GM15510 (cell line): ENCODE data around the gene CHODL.

Source experiments
- POLR2A ChIP-seq: IDR thresholded peaks from 3 replicates; pipeline ENCODE4 v1.6.1; 2011; ENCODE audit warnings: borderline replicate concordance; ENCODE audit not compliant: insufficient read length; ENCODE audit errors: extremely low read depth

Gene CHODL

GRCh38 chr21:18244671-18245463 is at the start of gene CHODL:
CHODL (plus strand) TSS chr21:18244833; CDS start chr21:18245224, 391 bp downstream.
- no peak for TF ChIP-seq POLR2A

- TF ChIP-seq POLR2A, result no peak
Observed at GRCh38 chr21:18204931-18205330, 39.7 kb upstream of the CHODL start.

GRCh38 chr21:18218331-18218730 is 26.3 kb upstream of the CHODL start:
- TF ChIP-seq POLR2A, result no peak

GRCh38 chr21:18220498-18220897 is 24.1 kb upstream of the CHODL start:
- TF ChIP-seq POLR2A, result no peak

GRCh38 chr21:18222346-18222745 is 22.3 kb upstream of the CHODL start:
- no peak for TF ChIP-seq POLR2A

DNA sequence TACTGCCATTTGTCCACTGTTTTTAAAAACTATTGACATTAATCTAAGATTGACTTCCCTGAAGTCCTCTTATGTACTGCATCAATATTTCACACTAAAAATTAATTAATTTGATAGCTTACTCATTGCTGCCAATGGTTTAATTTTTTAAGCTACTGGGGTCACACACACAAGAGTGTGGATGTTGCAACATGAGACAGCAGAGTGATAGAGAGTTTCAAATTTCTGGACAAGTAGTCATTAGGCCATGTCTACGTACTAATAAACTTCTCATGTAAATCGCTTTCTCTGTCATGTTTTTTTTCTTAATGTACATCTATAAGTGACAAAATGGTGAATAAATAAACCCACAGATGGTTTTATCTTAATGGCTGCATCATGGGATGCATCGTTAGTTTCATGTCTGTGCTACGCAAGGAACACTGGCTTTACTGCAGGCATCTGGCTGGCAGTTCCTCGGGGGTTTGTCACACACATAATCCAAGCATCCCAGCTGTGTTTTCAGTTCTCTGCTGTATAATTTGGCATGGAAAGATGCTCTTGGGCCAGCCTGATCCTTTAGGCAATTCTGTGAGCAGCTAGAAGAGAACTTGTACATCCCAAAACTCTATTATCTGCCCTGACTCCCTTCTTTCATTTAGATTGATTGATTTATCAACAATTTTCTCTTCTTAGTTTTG is 16.4 kb upstream of the CHODL start:
- TF ChIP-seq POLR2A, result no peak

- TF ChIP-seq POLR2A, result no peak
Observed at GRCh38 chr21:18235545-18235944, 9.1 kb upstream of the CHODL start.

DNA sequence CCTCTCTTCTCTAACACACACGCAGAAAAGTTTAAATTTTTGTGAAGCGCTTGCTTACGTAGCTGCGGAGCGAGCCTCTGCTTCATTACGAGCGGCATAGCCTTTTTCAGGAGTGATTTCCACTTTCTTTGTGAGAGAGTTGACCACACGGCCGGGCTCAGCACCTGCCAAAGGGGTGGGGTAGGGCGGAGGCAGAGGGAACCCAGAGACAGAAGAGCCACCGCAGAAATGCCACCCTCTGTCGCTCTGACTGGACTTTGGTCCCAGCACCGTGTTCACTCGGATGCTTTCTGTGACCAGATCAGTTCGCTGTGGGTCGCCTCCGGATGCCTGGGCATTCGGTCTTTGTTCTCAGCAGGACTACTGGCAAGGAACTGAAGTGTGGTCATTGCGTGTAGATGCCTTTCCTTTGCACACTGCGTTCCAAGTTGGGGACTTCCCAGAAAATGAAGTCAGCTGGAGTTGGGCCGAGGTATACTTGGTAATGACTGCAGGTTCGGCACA is 883 bp downstream of the CHODL start:
- no peak for TF ChIP-seq POLR2A

DNA sequence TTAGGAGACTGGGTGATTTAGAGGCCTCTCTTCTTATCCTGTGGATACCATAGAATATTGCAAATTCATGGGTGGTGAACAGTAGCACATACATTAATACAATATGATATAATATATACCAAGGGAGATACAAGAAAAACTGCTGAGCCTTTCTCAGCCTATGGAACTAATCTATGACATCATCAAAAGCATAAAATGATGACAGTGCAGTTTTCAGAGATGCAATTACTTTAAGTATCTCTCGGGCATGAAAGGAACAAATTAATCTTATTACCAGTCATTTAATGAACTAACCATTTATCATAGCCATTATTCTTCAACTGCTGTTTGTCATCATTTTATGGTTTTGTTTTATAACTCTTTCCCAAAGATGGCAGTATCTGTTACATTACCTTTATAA is 3.5 kb downstream of the CHODL start:
- TF ChIP-seq POLR2A, result no peak

DNA sequence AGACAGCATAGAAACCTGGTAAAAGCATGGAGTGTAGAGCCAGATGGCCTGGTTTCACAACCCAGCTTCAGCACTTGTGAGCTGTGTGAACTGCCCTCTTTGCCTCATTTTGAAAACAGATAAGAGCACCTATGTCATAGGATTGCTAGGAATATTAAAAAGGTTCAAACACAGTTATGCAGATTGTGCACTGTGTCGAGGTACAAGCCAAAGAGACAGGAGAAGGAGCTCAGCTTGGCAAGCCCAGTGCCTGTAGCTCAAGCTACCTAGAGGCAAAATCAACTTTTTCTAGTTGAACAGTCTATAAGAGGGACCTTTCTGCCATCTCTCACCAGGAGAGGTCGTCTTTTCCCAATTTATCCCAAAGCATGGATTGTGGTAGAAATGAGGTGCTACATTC is 5.0 kb downstream of the CHODL start:
- no peak for TF ChIP-seq POLR2A

DNA sequence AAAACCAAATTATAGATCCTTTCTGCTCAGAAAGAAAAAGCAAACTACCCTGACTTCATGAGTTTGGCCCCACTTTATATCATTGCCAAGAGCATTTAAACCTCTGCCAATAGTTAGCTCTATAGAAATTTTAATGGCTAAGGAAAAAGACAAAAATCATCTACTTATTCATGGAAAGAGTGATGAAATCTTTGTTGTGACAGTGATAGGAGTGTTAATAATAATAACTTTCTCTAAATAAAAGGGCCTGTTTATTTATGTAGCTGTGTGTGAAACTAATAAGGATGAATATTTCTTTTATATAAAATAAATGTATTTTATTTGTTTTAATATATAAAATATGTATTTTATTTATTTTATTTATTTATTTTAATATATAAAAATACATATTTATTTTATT is 6.4 kb downstream of the CHODL start:
- TF ChIP-seq POLR2A, result no peak

DNA sequence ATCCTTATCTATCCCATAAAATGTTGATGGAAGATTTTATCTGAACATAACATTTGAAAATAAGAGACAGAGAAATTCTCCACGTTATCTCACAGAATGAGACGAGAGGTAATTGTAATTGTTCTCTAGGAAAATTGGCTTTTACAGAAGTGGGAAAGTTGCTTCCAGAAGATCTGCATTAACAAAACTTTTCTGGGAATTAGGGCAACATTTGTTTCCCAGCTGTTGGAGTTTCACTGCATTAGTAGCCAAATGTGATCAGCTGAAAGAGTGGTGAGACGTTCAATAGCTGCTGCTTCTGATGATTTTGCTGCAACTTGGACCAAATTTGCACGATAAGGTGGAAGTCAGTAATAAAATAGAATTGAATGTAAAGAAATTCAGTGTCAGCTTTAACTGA is 7.6 kb downstream of the CHODL start:
- no peak for TF ChIP-seq POLR2A

GRCh38 chr21:18252680-18253079 is 8.0 kb downstream of the CHODL start:
- TF ChIP-seq POLR2A, result no peak

DNA sequence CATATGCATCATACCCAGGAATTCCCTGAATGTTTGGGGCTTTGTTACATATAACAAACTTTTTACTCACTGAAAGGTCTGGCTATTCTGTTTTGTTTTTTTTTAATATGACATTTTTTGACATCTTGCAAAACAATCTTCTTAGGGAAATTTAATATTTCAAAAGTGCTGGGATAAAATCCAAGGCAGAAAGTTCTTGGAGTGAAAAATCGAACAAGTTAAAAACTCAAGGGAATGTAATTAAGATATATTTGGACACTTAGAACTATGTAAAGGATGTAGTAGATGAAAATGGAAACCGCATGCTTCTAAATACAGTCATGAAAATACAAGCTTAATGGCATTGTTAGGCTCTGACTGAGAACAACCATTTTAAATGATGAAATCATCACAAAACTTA is 8.6 kb downstream of the CHODL start:
- no peak for TF ChIP-seq POLR2A

DNA sequence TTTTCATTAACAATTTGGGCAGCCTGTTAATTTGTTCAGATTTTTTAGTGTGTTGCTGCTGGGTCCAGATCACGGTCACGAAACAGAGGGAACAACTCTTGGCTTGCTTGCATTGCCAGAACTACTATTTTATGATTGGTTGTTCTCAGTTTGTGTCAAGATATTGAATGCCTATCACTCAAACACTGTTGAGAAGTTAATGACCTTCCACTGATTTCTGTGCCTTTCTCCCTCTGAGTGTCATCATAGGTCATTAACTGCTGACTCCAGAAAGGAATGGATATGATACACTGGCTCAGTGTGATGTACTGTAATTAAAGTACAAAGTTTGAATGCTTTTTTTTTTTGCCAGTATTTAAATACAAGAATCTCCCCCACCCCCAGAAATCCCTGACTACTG is 9.2 kb downstream of the CHODL start:
- no peak for TF ChIP-seq POLR2A

- no peak for TF ChIP-seq POLR2A
Observed at GRCh38 chr21:18265944-18266343, 21.3 kb downstream of the CHODL start.
